Natural killer cell (primary cell): ENCODE measurements around the gene CCDC134. TPM values are rescaled to one million over a fixed set of nuclear protein-coding genes. Genes with fewer than 3 reads are reported as not detected.

Source experiments
- ATAC-seq, 3 donors: fragments of 150-1000 bp in 2 of 3; fragments of 200-7000 bp in 1 of 3; cut with Tn5 transposase; 1 replicate in 1 of 3; 2 replicates in 2 of 3; pipeline ENCODE4 v1.10.0; 2021; ENCODE audit warnings: mild to moderate bottlenecking in 2 of 3, moderate library complexity in 2 of 3
- DNase-seq, 2 donors: peaks; one replicate each; pipeline versions ENCODE4 v3.0.0 to v3.0.0-alpha.2; 2013 to 2021; ENCODE audit warnings: mixed read lengths in 1 of 2
- H3K27ac ChIP-seq: one replicate; pipeline ENCODE4 v1.5.1; 2013; ENCODE audit warnings: mild to moderate bottlenecking, low read length
- H3K27me3 ChIP-seq: one replicate; pipeline ENCODE4 v1.6.1; 2013; ENCODE audit warnings: low read length; ENCODE audit not compliant: control insufficient read depth, insufficient read depth
- H3K36me3 ChIP-seq: one replicate; pipeline ENCODE4 v1.6.1; 2013; ENCODE audit warnings: low read length; ENCODE audit not compliant: control insufficient read depth, insufficient read depth
- H3K4me1 ChIP-seq: one replicate; pipeline ENCODE4 v1.6.1; 2013; ENCODE audit warnings: low read length; ENCODE audit not compliant: control insufficient read depth, insufficient read depth
- H3K4me3 ChIP-seq: one replicate; pipeline ENCODE4 v1.5.1; 2013; ENCODE audit warnings: low read length
- H3K9me3 ChIP-seq: one replicate; pipeline ENCODE4 v1.6.1; 2013; ENCODE audit warnings: low read length; ENCODE audit not compliant: control insufficient read depth, insufficient read depth
- H3K27ac Mint-ChIP-seq, 2 donors: one replicate each; pipeline ENCODE4 v1.8.0; 2022; ENCODE audit warnings: mild to moderate bottlenecking in 2 of 2, mixed read lengths in 2 of 2, moderate library complexity in 1 of 2
- H3K27me3 Mint-ChIP-seq, 2 donors: one replicate each; pipeline ENCODE4 v1.8.0; 2022; ENCODE audit warnings: low read depth in 2 of 2, mixed read lengths in 2 of 2
- H3K36me3 Mint-ChIP-seq: one replicate; pipeline ENCODE4 v1.8.0; 2022; ENCODE audit warnings: mixed read lengths
- H3K4me1 Mint-ChIP-seq, 2 donors: one replicate each; pipeline ENCODE4 v1.8.0; 2022; ENCODE audit warnings: mixed read lengths in 2 of 2
- H3K4me3 Mint-ChIP-seq: one replicate; pipeline ENCODE4 v1.8.0; 2022; ENCODE audit warnings: mild to moderate bottlenecking, moderate library complexity, mixed read lengths
- H3K9me3 Mint-ChIP-seq, 2 donors: one replicate each; pipeline ENCODE4 v1.8.0; 2022; ENCODE audit warnings: mixed read lengths in 2 of 2
- CTCF ChIP-seq: fragments of 200-600 bp; IDR thresholded peaks from one replicate; pipeline ENCODE4 v1.8.0; 2022; ENCODE audit warnings: antibody characterized with exemption
- WGBS: methylation state at CpG from one replicate; pipeline ENCODE4 v1.1.7; 2013; ENCODE audit warnings: missing lambda C conversion rate; ENCODE audit not compliant: insufficient coverage; 5-methylcytosine and 5-hydroxymethylcytosine counted together
- intact Hi-C: fragments of 100-400 bp; cut with micrococcal nuclease; formaldehyde crosslinking; loops from one replicate; pipeline ENCODE4 v1.14.2; 2022
- total RNA-seq, 4 donors: library from RNA; stranded (reverse); fragments of 120-200 nt in 1 of 4; gene quantifications; one replicate each; pipeline versions ENCODE4 v1.2.3 to v1.2.4, GENCODE V29; 2013 to 2022

CCDC134 gene
- total RNA-seq, 3 donors from 2014 or later (not counting 1 experiment from before 2014, with no cell fraction given), result 16.4 to 22.1 (median 16.7) TPM

GRCh38 chr22:41805639-41806038 is 5.2 kb downstream of the CCDC134 start:
- H3K36me3 ChIP-seq, result peaks cover 7% of the 10 kb centered on the region
- no peaks in the 10 kb centered on the region for H3K27me3 ChIP-seq
- no peak overlapping the region for H3K27ac ChIP-seq
- ATAC-seq (no peak), DNase-seq (no peak)
- Mint-ChIP-seq H3K4me3 (no peak overlapping the region), H3K27me3 (no peaks in the 10 kb centered on the region), H3K36me3 (no peaks in the 10 kb centered on the region), H3K27ac (no peak overlapping the region), H3K4me1 (peaks cover 15 to 29% of the 10 kb centered on the region in 2 donors), H3K9me3 (no peaks in the 10 kb centered on the region)
- H3K9me3 ChIP-seq, result no peaks in the 10 kb centered on the region
- peaks cover 10% of the 10 kb centered on the region for H3K4me1 ChIP-seq
- no peak for TF ChIP-seq CTCF
- H3K4me3 ChIP-seq, result no peak overlapping the region
- intact Hi-C loops, result no loop called here

DNA sequence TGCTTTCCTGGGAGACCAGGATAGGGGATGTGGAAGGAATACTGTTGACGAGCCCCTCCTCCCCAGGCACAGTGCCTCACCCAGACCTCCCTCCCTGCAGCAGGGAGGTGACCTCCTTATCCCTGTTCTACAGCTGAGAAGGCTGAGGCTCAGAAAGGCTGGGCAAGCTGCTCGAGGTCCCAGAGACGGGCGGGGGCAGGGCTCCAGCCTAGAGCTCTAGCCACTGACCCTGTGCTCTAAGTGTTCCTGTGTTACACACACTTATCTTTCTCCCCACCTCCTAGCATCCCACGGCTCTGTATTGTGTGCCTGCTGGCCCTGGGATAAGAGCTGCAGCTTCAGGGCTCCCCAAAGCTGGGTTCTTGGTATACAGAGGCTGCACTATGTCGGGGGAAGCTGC is 7.9 kb downstream of the CCDC134 start:
- Mint-ChIP-seq H3K4me3 (no peak overlapping the region), H3K9me3 (no peaks in the 10 kb centered on the region)

GRCh38 chr22:41810022-41810421 is 9.5 kb downstream of the CCDC134 start:
- H3K9me3 Mint-ChIP-seq, result no peaks in the 10 kb centered on the region
- no peak overlapping the region for H3K27ac Mint-ChIP-seq
- Histone ChIP-seq H3K27me3 (no peaks in the 10 kb centered on the region), H3K27ac (no peak overlapping the region), H3K36me3 (peaks cover 13% of the 10 kb centered on the region), H3K4me1 (no peaks in the 10 kb centered on the region), H3K4me3 (no peak overlapping the region), H3K9me3 (no peaks in the 10 kb centered on the region)
- no peak for TF ChIP-seq CTCF
- no peak for DNase-seq
- H3K27me3 Mint-ChIP-seq, result no peaks in the 10 kb centered on the region
- H3K4me1 Mint-ChIP-seq, result peaks cover 2 to 15% of the 10 kb centered on the region in 2 donors
- ATAC-seq, result no peak
- no peak overlapping the region for H3K4me3 Mint-ChIP-seq
- intact Hi-C loops, result no loop called here
- 95% methylated on average over 12 of the region's 12 CpGs for WGBS
- no peaks in the 10 kb centered on the region for H3K36me3 Mint-ChIP-seq

More for the DNA sequence above, 7.9 kb downstream of the CCDC134 start:
- no peak overlapping the region for H3K4me3 ChIP-seq
- Mint-ChIP-seq H3K27me3 (no peaks in the 10 kb centered on the region), H3K36me3 (no peaks in the 10 kb centered on the region), H3K27ac (no peak overlapping the region), H3K4me1 (peaks cover 4 to 13% of the 10 kb centered on the region in 2 donors)
- TF ChIP-seq CTCF, result no peak
- H3K9me3 ChIP-seq, result no peaks in the 10 kb centered on the region
- ATAC-seq (no peak), DNase-seq (no peak)
- no peaks in the 10 kb centered on the region for H3K27me3 ChIP-seq
- H3K27ac ChIP-seq, result no peak overlapping the region
- 95% methylated on average over 6 of the region's 6 CpGs for WGBS
- peaks cover 7% of the 10 kb centered on the region for H3K36me3 ChIP-seq
- H3K4me1 ChIP-seq, result no peaks in the 10 kb centered on the region
- intact Hi-C loops, result no loop called here

GRCh38 chr22:41812805-41813545 is 12.5 kb downstream of the CCDC134 start:
- Mint-ChIP-seq H3K27ac (no peak overlapping the region), H3K4me3 (no peak overlapping the region), H3K27me3 (no peaks in the 10 kb centered on the region), H3K36me3 (no peaks in the 10 kb centered on the region), H3K4me1 (peaks cover 0 to 15% of the 10 kb centered on the region in 2 donors), H3K9me3 (no peaks in the 10 kb centered on the region)
- ATAC-seq (no peak), DNase-seq (no peak)
- no peak overlapping the region for H3K4me3 ChIP-seq
- no peaks in the 10 kb centered on the region for H3K4me1 ChIP-seq
- peaks cover 22% of the 10 kb centered on the region for H3K36me3 ChIP-seq
- no peaks in the 10 kb centered on the region for H3K27me3 ChIP-seq
- H3K27ac ChIP-seq, result no peak overlapping the region
- WGBS, result 98% methylated on average over 16 of the region's 16 CpGs
- no peak for TF ChIP-seq CTCF
- intact Hi-C loops, result no loop called here
- H3K9me3 ChIP-seq, result no peaks in the 10 kb centered on the region
